Endodermal cell (in vitro differentiated cells): Measurements from ENCODE around the gene BACH2. TPM values are rescaled to one million over a fixed set of nuclear protein-coding genes. Genes with fewer than 3 reads are reported as not detected.

ENCODE experiments used
- DNase-seq: peaks from one replicate; pipeline ENCODE4 v3.0.0-alpha.2; 2017
- H3K27ac ChIP-seq: 2 replicates; pipeline ENCODE4 v1.5.1; 2013; ENCODE audit warnings: mild to moderate bottlenecking, low read depth, low read length, moderate library complexity
- H3K27me3 ChIP-seq: 2 replicates; pipeline ENCODE4 v1.6.1; 2013; ENCODE audit warnings: mild to moderate bottlenecking, low read length, moderate library complexity; ENCODE audit not compliant: insufficient read depth, control insufficient read depth, poor library complexity, severe bottlenecking
- H3K36me3 ChIP-seq: 2 replicates; pipeline ENCODE4 v1.7.0; 2013; ENCODE audit warnings: mild to moderate bottlenecking, low read length, moderate library complexity; ENCODE audit not compliant: control insufficient read depth, insufficient read depth
- H3K4me1 ChIP-seq: one replicate; pipeline ENCODE4 v1.7.0; 2013; ENCODE audit warnings: low read length; ENCODE audit not compliant: control insufficient read depth, insufficient read depth
- H3K4me3 ChIP-seq: 2 replicates; pipeline ENCODE4 v1.5.1; 2013; ENCODE audit warnings: mild to moderate bottlenecking, low read length, moderate library complexity
- H3K9ac ChIP-seq: 2 replicates; pipeline ENCODE4 v1.6.1; 2013; ENCODE audit warnings: mild to moderate bottlenecking, low read length, moderate library complexity; ENCODE audit not compliant: poor library complexity, severe bottlenecking; ENCODE audit errors: extremely low read depth
- H3K9me3 ChIP-seq: 2 replicates; pipeline ENCODE4 v1.6.1; 2013; ENCODE audit warnings: mild to moderate bottlenecking, low read length, moderate library complexity; ENCODE audit not compliant: control insufficient read depth
- H3K27ac Mint-ChIP-seq: 2 replicates; pipeline ENCODE4 v1.8.0; 2020; ENCODE audit warnings: mixed read lengths
- H3K27me3 Mint-ChIP-seq: 2 replicates; pipeline ENCODE4 v1.8.0; 2021; ENCODE audit warnings: mild to moderate bottlenecking, mixed read lengths; ENCODE audit not compliant: insufficient read depth
- H3K36me3 Mint-ChIP-seq: 2 replicates; pipeline ENCODE4 v1.8.0; 2020; ENCODE audit warnings: low read depth, mixed read lengths
- H3K4me1 Mint-ChIP-seq: 2 replicates; pipeline ENCODE4 v1.8.0; 2020; ENCODE audit warnings: mixed read lengths
- H3K4me3 Mint-ChIP-seq: 2 replicates; pipeline ENCODE4 v1.8.0; 2020; ENCODE audit warnings: mild to moderate bottlenecking, moderate library complexity, mixed read lengths
- H3K9me3 Mint-ChIP-seq: 2 replicates; pipeline ENCODE4 v1.8.0; 2020; ENCODE audit warnings: mild to moderate bottlenecking, mixed read lengths
- CTCF ChIP-seq: fragments of 200-600 bp; sonication (generic); conservative IDR thresholded peaks from 2 replicates; pipeline ENCODE4 v1.5.0; 2021; ENCODE audit warnings: antibody characterized with exemption, mild to moderate bottlenecking
- WGBS, 2 experiments: methylation state at CpG; one replicate each; pipeline versions ENCODE4 v1.1.5 to v1.1.7; 2013; ENCODE audit warnings: missing lambda C conversion rate in 2 of 2, mixed read lengths in 1 of 2; ENCODE audit not compliant: insufficient coverage in 1 of 2, insufficient read length in 1 of 2; 5-methylcytosine and 5-hydroxymethylcytosine counted together
- total RNA-seq, 2 donors: library from RNA; stranded (reverse); fragmentation: NEBNext Ultra II Directional in 1 of 2; extraction: Animal tissue kit (Norgen Biotek cat#: 25700) in 1 of 2; gene quantifications; 2 replicates in 1 of 2; 3 replicates in 1 of 2; pipeline ENCODE4 v1.2.1, GENCODE V29; 2021

The BACH2 gene
- total RNA-seq, 2 donors from 2014 or later, result 11.0 to 22.3 TPM

GRCh38 chr6:90249034-90249433, 47.6 kb downstream of the BACH2 start:
- H3K27me3 ChIP-seq, result no peaks in the 10 kb centered on the region
- Mint-ChIP-seq H3K9me3 (no peaks in the 10 kb centered on the region), H3K4me1 (no peaks in the 10 kb centered on the region), H3K36me3 (peaks cover 12% of the 10 kb centered on the region), H3K27ac (no peak overlapping the region), H3K27me3 (no peaks in the 10 kb centered on the region), H3K4me3 (no peak overlapping the region)
- H3K4me1 ChIP-seq, result no peaks in the 10 kb centered on the region
- no peak overlapping the region for H3K4me3 ChIP-seq
- H3K36me3 ChIP-seq, result peaks cover 8% of the 10 kb centered on the region
- TF ChIP-seq CTCF, result no peak
- H3K9me3 ChIP-seq, result no peaks in the 10 kb centered on the region
- H3K9ac ChIP-seq, result no peak overlapping the region
- no peak for DNase-seq
- H3K27ac ChIP-seq, result no peak overlapping the region

DNA sequence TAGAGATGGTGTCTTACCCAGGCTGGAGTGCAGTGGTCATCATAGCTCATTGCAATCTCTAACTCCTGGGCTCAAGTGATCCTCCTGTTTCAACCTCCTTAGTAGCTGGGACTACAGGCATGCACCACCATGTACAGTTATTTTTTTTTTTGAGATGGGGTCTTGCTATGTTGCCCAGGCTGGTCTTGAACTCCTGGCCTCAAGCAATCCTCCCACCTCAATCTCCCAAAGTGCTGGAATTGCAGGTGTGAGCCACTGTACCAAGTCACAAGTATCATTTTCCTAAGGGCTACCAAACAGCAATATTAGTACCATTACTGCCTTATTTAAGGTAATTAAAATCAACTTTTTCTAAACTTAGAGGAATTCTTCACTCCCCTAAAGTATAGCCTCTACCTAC, 49.4 kb downstream of the BACH2 start:
- Mint-ChIP-seq H3K4me3 (no peak overlapping the region), H3K9me3 (peaks cover 4% of the 10 kb centered on the region), H3K36me3 (peaks cover 15% of the 10 kb centered on the region), H3K4me1 (no peaks in the 10 kb centered on the region), H3K27ac (no peak overlapping the region), H3K27me3 (no peaks in the 10 kb centered on the region)
- Histone ChIP-seq H3K9ac (no peak overlapping the region), H3K36me3 (peaks cover 8% of the 10 kb centered on the region), H3K4me3 (no peak overlapping the region), H3K27ac (no peak overlapping the region), H3K4me1 (no peaks in the 10 kb centered on the region), H3K9me3 (no peaks in the 10 kb centered on the region), H3K27me3 (no peaks in the 10 kb centered on the region)
- DNase-seq, result no peak
- no peak for TF ChIP-seq CTCF

GRCh38 chr6:90241229-90241880, 55.3 kb downstream of the BACH2 start:
- Histone ChIP-seq H3K36me3 (no peaks in the 10 kb centered on the region), H3K27ac (no peak overlapping the region), H3K9ac (no peak overlapping the region), H3K27me3 (no peaks in the 10 kb centered on the region), H3K9me3 (no peaks in the 10 kb centered on the region), H3K4me1 (peaks cover 6% of the 10 kb centered on the region), H3K4me3 (no peak overlapping the region)
- Mint-ChIP-seq H3K4me1 (peaks cover 22% of the 10 kb centered on the region), H3K27ac (no peak overlapping the region), H3K9me3 (peaks cover 4% of the 10 kb centered on the region), H3K36me3 (peaks cover 16% of the 10 kb centered on the region), H3K4me3 (no peak overlapping the region), H3K27me3 (no peaks in the 10 kb centered on the region)
- no peak for TF ChIP-seq CTCF
- DNase-seq, result peak; percentile 53
- whole genome bisulfite sequencing, 2 experiments, result 91% methylated on average over 3 of the region's 3 CpGs; no CpG with 5 or more reads in 1 of the 2 experiments
